GM18502 (cell line): Measurements from ENCODE around the gene ZNF287.
A peak's percentile ranks its signal among the peaks of the same experiment; 100 is the strongest.
"Not testable (repeated sequence)": the region's sequence is repeated elsewhere in the genome, so short reads cannot be mapped to it uniquely, and the experiment has no call there.

Experiments used
- ATAC-seq: cut with Tn5 transposase; IDR thresholded peaks from one replicate; pipeline ENCODE4 v1.9.1; 2021; ENCODE audit warnings: mild to moderate bottlenecking; ENCODE audit not compliant: unreplicated experiment, poor library complexity

Gene ZNF287

GRCh38 chr17:16568541-16569357 lies at the start of gene ZNF287:
Gene ZNF287 (minus strand): TSS chr17:16569204. CDS start chr17:16567731, 1,473 bp downstream.
- ATAC-seq: peak; percentile 96

- no peak for ATAC-seq
These were observed 48.6 kb upstream of the ZNF287 start for GRCh38 chr17:16617481-16618060.

GRCh38 chr17:16599537-16599936 lies 30.5 kb upstream of the ZNF287 start:
- no peak for ATAC-seq

- ATAC-seq: no peak
These were observed 24.5 kb upstream of the ZNF287 start for GRCh38 chr17:16593356-16594102.

GRCh38 chr17:16589097-16589969 lies 20.3 kb upstream of the ZNF287 start:
- peak; percentile 79 for ATAC-seq

GRCh38 chr17:16585796-16586195 lies 16.8 kb upstream of the ZNF287 start:
- ATAC-seq: no peak

- no peak for ATAC-seq
These were observed 15.4 kb upstream of the ZNF287 start for GRCh38 chr17:16584273-16584995.

- no peak for ATAC-seq
These were observed 14.8 kb upstream of the ZNF287 start for GRCh38 chr17:16583781-16584180.

GRCh38 chr17:16573466-16573865 lies 4.5 kb upstream of the ZNF287 start:
- ATAC-seq: no peak

- ATAC-seq: peak; percentile 32
These were observed 331 bp upstream of the ZNF287 start for GRCh38 chr17:16569358-16569712.

GRCh38 chr17:16552637-16553045 lies 16.4 kb downstream of the ZNF287 start:
- ATAC-seq: no peak

GRCh38 chr17:16551878-16552636 lies 16.9 kb downstream of the ZNF287 start:
- no peak for ATAC-seq

- no peak for ATAC-seq
These were observed 31.9 kb downstream of the ZNF287 start for GRCh38 chr17:16537130-16537458.

- ATAC-seq: no peak
These were observed 34.8 kb downstream of the ZNF287 start for GRCh38 chr17:16534236-16534635.

- no peak for ATAC-seq
These were observed 39.1 kb downstream of the ZNF287 start for GRCh38 chr17:16529906-16530305.

GRCh38 chr17:16527298-16527697 lies 41.7 kb downstream of the ZNF287 start:
- no peak for ATAC-seq

- ATAC-seq: not testable (repeated sequence)
These were observed 43.4 kb downstream of the ZNF287 start for GRCh38 chr17:16525556-16525955.

- peak; percentile 70 for ATAC-seq
These were observed 47.8 kb downstream of the ZNF287 start for GRCh38 chr17:16521070-16521727.

- no peak for ATAC-seq
These were observed 50.0 kb downstream of the ZNF287 start for GRCh38 chr17:16519021-16519420.
